OCI-M2 (cell line): ENCODE data around the gene UBASH3B.

Experiments used
- DNase-seq: peaks from one replicate; lab custom pipeline; 2025; ENCODE audit not compliant: unreplicated experiment; lab: John Stamatoyannopoulos, UW

The UBASH3B gene

DNA sequence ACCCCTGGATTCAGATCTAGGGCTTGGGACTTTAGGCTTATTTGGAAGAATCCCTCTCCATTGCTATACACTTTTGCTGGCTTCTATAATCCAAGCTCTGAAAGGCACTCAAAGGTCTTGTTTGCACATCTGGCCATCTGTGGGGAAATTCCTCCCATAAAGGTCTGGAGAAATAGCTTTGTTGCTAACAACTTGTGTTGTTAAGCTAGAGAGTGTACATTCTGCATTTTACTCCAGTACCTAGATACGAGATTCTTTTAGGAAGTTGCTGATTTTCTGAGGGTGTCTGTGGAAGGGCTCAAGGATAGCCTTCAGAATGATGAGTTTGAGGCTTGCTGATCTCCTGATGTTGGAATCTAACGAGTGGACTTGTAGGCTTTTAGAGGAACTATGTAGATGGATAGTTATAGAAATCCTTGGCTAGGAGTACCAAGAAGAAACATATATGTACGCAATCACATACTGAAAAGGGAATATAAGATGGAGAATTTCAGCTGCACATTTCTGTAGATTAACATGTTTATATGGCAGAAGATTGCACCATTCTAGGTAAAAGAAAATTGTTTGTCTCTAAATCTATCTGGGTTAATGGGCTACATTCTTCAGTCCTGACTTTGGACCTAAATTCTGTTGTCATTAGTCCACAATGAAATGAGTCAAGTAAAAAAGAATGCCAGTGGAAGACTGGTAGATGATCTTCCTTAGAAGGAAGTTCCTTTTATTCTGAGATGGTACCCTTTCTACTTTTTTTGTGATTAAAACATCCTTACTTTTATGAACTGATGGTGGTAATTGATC is 51.0 kb downstream of the UBASH3B start:
- no peak for DNase-seq

DNA sequence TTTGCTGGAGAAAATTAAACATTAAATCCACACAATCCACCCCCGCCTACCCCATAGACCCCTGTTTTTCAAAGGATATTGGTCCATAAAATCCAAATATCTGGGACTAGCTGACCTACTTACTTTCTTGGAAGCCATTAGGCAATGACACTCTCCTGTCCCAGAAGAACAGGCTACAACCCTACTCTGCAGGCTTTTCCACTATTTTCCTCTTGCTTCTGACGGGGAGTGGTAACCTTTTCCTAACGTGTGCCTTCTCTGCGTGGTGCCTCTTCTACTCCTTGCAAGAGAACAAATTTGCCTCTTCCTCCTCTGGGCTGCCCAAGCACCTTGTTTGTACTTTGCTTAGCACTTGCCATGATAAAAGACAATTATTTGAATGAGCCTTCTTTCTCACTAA is 51.6 kb downstream of the UBASH3B start:
- no peak for DNase-seq

DNA sequence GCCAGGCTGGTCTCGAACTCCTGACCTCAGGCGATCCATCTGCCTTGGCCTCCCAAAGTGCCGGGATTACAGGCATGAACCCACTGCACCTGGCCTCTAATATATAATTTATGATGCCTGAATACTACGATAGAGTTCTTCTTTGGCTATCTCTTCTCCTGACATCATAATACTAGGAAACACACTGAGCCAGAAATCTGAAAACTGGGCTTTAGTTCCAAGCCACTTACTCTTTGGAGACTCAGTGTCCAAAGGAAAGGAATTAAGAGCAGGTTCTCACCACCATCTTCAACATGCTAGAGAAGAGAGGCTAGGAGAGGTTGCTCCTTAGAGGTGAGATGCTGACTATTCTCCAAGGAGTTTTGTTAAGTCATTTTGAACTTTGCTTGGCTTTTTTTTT is 52.4 kb downstream of the UBASH3B start:
- DNase-seq: no peak

DNA sequence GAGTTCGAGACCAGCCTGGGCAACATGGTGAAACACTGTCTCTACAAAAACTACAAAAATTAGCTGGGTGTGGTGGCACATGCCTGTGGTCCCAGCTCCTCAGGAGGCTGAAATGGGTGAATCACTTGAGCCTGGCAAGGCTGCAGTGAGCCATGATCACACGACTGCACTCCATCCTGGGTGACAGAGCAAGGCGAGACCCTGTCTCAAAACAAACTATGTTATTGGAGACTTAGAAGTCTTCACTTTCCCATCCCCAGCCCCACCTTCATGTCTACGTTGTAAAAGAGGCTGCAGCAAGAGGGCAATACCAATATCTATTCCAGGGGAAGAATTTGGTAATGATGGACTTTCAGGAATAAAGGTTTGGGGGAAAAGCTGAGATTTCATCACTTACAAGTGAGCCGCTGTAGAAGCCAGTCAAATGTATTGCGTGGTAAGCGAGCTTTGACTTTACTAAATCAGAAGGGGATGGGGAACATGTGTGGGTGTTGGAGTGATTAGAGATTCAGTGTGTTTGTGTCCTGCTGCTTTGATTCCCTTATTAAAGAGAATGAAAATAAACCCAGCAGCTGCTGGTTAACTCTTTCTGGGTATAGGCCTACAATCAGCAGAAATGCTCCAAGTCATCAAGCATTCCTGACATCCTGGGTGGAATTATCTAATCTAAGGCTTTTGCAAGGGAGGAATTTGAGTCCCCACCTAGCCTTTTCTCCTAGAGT is 53.7 kb downstream of the UBASH3B start:
- DNase-seq: no peak

DNA sequence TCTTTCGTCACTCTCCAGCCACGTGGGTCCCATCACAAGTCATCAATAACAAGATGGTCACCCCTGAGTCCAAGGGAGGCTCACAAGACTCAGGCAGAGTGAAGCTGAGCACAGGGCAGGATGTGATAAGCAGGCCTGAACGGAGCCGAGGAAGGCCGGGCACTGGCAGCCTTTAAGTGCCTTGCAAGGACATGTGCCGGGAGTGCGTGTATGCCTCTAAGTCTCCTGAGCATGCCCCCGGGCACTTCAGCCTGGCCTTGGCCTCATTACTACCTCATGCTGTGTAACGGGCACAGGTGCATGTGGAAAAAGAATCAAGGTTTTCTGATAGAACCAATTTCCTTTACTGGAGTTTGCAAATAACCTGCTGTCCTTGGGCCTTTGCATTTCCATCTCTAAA is 55.8 kb downstream of the UBASH3B start:
- DNase-seq: no peak

DNA sequence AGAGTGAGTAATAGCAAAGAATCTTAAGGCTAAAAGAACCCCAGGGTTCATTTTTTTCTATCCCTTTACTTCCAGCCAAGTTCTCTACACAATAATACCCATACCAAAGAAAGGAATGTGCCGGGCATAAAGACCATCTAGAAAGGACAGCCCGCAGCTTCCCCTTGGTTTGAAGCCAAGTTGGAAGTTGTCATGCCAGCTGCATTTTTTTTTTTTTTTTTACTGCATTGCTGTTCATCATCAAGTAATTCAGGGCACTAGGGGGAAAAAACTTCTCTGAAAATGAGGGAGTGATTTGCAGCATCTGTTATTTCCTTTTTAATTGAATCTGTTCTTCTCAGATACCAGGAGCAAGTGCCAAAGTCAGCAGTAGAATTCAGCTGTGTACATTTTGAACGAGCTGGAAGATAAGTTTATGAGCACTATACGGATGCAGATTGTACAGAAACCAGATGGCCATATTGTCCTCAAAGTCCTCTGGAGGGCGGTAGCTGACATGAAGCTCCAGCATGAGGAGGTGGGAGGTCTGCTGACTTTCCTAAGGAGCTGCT is 56.4 kb downstream of the UBASH3B start:
- DNase-seq: no peak

DNA sequence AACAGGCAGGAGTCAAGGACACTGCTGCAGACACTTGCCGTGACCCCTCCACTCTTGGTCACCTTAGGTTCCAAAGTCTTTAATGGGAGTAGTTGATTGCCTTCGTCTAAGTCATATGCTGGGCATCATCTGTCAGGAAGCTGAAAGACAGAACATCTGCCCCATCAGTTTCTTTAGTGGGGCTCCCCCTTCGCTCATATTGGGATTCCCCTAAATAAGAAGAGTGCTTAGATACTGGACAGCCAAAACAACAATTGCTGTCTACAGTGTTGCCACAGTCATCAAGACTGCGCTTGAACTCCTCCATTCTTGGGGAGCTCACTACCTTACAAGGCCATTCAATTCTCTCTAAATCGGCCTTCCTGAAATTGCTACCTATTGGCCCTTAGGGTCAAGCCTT is 58.5 kb downstream of the UBASH3B start:
- DNase-seq: no peak

DNA sequence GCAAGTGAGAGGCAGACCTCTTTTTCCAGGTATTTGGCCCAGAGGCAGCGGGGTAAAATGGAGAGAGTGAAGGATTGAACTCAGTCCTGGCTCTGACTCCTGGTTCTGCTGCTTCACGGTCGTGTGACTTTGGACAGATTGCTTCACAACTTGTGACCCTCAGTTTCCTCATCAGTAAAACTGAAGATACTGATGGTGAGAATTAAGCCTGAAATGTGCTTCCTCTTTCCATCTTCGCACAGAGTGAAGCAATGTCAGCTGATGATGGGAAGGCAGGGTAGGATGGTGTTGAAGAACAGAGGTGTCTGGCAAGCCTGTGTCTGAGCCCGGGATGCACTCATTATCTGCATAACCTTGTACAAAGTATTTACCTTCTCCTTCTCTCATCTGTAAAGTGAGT is 59.0 kb downstream of the UBASH3B start:
- no peak for DNase-seq

DNA sequence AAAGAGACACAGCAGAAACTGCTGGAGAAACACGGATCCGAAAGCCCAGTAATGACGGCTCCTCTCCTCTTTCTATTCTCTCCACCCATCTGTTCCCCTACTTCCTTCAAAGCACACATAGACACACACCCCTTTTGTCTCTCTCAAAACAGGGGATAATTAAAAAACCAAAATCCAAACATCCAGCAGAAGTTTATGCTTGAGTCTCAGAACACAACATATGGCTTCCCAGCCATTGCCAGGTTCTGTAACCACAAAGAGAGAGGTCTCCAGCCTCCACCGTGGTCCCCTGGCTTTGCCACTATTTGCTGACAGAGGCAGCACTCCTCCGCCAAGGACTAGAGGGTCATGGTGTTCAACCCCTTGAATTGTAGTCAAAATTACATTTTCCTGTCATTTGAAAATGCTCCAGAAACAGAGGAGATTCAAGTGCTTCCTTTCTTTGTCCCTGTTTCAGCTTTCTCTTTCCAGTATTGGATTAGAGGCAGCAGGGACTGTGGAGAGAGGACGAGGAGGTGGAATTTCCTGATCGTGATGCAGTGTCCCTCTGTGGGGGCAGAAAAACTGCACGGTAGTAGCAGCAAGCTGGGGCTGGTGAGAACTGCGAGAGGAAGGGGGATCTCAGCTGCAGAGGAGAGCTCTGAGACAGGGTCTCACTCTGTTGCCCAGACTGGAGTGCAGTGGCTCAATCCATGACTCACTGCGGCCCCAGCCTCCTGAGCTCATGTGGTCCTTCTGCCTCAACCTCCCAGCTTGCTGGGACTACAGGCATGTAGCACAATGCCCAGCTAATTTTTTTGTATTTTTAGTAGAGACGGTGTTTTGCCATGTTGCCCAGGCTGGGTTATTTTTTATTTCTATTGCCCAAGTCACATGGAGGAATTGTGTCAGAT is 60.3 kb downstream of the UBASH3B start:
- no peak for DNase-seq

DNA sequence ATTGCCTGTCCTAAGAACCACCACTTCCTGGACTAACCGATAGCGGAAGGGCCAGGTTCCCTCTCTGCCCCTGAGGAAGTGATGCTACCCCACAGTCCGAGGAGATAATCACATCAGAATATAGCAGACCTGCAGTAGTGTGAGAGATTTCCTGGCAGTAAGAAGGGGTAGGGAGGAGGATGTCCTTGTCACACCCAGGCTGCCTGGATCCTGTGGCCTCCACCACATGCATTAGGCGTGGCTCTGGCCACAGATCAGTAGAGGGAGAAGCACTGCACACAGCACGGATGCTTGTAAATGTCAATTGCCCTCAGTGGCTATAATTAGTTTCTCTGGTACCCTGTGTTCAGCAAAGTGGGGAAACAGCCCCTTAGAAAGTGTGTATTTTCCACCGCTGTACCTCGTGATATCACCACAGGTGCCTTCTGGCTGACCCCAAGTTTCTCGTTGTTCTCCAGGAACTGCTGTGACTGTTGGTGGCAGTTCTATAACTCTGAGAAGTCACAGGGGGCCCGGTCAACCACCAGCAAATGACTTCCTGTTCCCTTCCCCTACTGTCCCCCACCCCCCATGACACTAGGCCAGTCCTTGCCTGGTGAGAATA is 61.8 kb downstream of the UBASH3B start:
- DNase-seq: no peak

DNA sequence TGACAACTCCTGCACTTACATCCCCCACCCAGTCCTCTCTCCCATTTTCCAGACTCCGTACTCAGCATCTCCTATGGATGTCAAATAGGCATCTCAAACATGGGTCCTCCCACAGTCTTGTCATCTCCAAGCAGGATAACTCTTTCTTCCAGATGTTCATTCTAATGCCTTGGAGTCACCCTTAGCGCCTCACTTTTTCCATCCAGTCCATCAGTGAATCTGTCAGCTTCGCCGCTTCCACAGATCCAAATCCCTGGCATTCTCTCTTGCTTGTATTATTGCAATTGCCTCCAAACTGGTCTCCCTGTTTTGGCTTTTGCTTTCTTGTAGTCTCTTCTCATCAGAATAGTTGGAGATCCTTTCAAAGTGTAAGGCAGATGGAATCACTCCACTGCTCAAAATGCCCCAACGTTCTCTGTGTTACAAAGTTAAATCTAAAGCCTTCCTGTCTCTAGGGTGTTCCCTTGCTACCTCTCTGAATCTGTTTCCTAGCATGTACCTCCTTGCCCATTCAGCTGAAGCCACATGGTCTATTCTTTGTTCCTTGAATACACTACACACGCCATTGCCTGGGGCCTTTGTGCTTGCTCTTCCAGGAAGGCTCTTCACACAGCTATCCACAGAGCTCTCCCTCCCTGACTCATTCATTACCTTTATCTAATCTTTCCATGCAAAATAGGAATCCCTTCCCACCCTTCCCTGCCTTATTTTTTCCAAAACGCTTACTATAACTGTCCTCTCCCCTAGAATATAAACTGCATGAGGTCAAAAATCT is 64.8 kb downstream of the UBASH3B start:
- DNase-seq: no peak

DNA sequence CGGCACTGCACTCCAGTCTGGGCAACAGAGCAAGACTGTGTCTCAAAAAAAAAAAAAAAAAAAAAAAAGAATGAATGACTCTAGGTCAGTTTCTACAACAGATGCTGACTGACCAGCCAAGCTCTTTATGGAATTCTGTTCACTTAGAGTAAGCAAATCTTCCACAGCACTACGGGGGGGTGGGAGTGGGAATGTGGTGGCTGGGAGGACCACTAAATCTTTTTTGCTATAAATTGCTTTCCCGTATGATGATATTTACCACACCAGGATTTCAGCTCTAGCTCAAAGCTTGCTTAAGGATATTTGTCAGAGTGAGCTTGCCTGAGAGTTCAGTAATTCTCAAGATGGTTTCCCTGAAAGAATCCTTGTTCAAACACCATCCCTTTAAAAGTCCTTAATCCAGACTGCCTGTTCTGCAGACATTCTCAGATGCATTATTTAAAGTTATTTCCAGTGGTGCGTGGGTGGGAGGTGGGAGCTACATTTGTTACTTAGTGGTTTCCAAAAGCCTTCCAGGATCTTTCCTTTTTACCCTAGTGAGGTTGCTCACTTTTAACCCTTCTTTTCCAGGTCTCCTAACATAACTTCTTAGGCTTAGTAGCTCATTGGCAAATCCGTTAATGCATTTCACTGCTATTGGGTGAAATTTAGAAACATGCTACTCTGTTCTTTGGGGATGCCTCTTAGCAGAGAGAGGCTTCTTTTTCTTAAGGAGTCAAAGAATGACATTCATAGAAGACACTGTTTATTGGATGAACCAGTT is 65.9 kb downstream of the UBASH3B start:
- DNase-seq: no peak

DNA sequence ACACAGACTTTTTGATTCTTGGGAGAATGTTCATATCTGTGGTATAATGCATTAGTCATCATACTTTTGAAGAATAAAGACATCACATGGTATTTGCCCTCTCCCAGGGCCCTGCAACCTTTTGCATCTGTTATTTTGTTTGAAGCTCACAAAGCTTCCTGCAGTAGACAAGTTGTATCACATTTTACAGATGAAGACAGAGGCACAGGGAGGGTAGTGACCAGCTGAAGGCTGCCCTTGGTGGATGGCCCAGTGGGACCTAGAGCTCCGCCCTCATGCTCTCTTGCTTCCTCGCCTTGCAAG is 66.4 kb downstream of the UBASH3B start:
- no peak for DNase-seq

DNA sequence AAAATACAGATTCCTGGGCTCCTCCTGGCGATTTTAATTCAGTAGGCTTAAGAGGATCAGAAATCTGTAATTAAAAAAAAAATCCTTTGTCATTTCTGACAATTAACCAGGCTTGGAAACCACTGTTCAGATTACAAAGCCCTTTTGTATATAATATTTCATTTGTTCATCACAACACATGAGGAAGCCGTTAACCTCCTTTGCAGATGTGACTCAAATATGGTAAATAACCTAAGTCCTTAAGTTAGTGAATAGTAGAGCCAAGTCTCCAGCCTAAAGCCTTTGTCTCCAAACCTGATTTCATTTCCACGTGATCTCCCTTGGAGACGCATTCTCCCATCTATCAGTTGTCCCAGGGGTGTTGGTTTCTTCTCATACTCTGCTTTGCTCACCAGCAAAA is 67.6 kb downstream of the UBASH3B start:
- DNase-seq: no peak

DNA sequence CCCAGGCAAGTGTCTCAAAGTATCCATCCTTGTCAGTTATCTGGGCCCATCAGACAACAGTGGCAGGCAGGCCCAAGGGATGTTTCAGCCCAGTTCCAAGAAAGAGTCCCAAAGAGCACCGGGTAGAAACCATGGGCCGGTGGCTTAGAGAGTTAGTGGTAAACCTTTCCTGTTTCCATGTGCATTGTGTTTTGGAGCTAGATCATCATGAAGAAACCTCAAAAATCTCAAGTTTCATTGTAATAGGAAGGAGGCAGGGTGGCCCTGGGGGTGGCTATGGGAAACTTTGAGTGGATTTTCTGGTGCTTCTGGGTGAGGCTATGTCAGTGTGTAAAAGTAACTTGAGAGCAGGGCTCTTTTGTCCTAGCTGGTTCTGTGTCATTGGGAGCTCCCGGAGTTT is 68.1 kb downstream of the UBASH3B start:
- DNase-seq: no peak

DNA sequence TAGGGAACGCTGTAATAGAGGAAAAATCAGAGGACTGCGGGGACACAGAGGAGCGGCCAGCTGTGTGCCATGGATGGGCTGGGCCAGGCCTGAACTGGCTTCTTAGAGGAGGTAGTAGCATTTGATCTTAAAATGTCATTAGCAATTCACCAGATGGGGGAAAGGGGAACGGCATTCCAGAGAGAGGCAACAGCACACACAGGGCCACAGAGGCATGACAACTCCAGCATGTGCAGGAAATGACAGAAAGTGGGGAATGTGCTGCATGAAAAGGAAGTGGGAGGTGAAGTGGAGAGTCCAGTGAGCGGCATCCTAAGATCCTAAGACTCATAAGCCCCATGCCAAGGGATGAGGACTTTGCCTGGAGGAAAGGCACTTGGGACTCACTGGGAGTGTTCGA is 69.0 kb downstream of the UBASH3B start:
- DNase-seq: no peak

DNA sequence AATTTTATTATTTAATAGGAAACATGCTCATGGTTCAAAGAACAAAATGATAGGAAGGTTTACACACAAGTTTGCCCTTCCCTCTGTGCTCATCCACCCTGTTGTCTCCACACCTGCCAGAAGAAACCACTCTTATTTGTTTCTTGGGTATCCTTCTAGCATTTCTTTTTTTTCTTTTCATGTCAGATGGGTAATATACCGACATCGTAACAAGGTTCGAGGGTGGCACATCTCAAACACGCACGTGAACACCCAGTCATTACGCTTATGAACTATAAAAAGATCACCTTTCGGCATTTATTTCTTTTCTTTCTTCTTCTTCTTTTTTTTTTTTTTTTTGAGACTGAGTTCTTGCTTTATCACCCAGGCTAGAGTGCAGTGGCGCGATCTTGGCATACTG is 70.5 kb downstream of the UBASH3B start:
- no peak for DNase-seq

DNA sequence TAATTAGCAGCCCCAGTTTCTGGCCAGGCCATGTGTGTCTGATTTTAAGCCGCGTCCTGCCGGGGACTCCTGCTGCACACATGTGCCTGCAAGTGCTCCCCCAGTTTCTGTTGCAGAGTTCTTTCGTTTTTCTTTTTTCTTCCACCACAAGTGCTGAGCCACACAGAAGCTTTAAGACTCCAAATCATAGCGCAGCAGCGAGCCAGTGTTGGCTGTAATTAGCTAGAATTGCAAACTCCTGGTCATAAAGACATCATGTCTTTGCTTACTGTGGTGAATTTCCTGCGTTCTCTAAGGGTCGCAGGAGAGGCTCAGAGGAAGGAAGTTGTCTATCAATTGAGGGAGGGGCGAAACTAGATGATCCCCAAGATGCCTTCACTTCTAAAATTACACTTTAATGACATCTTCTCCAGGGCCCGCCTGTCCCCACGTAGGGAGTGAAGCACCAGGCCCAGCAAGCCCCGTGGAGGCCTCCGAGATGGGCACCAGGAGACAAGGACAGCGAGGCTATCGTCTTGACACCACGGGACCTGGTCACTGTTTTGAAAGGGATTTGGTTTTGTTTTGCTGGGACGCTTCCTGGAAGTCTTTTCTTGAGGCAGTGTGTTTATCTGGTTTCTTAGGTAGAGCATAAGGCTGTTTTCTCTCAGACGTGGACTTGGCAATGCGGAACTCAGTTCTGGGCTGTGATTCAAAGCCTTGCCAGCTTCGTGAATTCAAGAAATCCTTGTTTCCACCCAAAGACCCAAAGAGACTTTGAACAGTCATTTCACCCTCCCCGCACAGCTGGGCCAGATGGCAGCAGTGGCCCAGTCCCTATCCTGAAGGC is 71.8 kb downstream of the UBASH3B start:
- DNase-seq: no peak

DNA sequence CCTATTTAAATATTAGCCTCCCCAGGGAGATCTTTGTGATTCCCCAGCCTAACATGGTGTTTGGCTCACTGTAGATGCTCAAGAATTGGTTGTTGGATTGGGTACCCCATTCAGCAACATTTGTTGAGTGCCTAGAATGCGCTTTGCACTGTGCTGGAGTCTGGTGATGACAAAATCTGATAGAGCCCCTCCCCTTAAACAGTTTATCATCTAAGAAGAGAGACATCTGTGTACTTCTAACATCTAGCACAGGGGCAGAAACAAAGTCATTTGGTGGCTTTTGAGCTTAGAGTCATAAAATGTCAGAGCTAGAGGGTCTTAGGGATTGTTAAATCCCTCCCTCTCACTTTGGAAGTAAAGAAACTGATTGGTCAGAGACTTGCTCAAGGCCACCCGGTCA is 73.0 kb downstream of the UBASH3B start:
- no peak for DNase-seq
